GM23338 (cell line): ENCODE data around the gene ZNF687.

Experiments used
- CREB1 ChIP-seq: fragments of 250-450 bp; sonication (Bioruptor Pico); IDR thresholded peaks from 2 replicates; pipeline ENCODE4 v1.5.0; 2020; ENCODE audit warnings: low read depth, mild to moderate bottlenecking, moderate library complexity
- EZH2 ChIP-seq: fragments of 200-600 bp; sonication (generic); IDR thresholded peaks from one replicate; pipeline ENCODE4 v1.8.0; 2017; ENCODE audit warnings: antibody characterized with exemption, mild to moderate bottlenecking, low read depth; ENCODE audit not compliant: unreplicated experiment
- EZH2phosphoT487 ChIP-seq: fragments of 200-600 bp; sonication (generic); IDR thresholded peaks from one replicate; pipeline ENCODE4 v1.8.1; 2018; ENCODE audit warnings: antibody characterized with exemption; ENCODE audit not compliant: unreplicated experiment
- JUNB ChIP-seq: IDR thresholded peaks from one replicate; pipeline ENCODE4 v1.6.1; 2016; ENCODE audit warnings: antibody characterized with exemption; ENCODE audit not compliant: unreplicated experiment
- NANOG ChIP-seq: IDR thresholded peaks from 2 replicates; pipeline ENCODE4 v1.6.1; 2016; ENCODE audit warnings: antibody characterized with exemption, borderline replicate concordance
- POLR2AphosphoS5 ChIP-seq: IDR thresholded peaks from 2 replicates; pipeline ENCODE4 v1.6.1; 2016; ENCODE audit warnings: antibody characterized with exemption, low read depth
- STAT1 ChIP-seq: IDR thresholded peaks from one replicate; pipeline ENCODE4 v1.6.1; 2016; ENCODE audit warnings: antibody characterized with exemption; ENCODE audit not compliant: unreplicated experiment
- ZNF114 ChIP-seq: fragments of 250-450 bp; sonication (Bioruptor Pico); IDR thresholded peaks from 2 replicates; pipeline ENCODE4 v1.5.0; 2020; ENCODE audit warnings: mild to moderate bottlenecking, moderate library complexity
- ZNF331 ChIP-seq: fragments of 250-450 bp; sonication (Bioruptor Pico); IDR thresholded peaks from 2 replicates; pipeline ENCODE4 v1.5.0; 2020; ENCODE audit warnings: low read depth, mild to moderate bottlenecking, moderate library complexity
- TF ChIP-seq, protein P1 (sequence below), 2 experiments: fragments of 200-600 bp in 1 of 2; sonication (generic) in 1 of 2; conservative IDR thresholded peaks; 2 replicates each; pipeline versions ENCODE4 v1.5.1 to v1.6.1; 2016 to 2017; ENCODE audit warnings: antibody characterized with exemption in 2 of 2, low read depth in 2 of 2, mild to moderate bottlenecking in 2 of 2, moderate library complexity in 1 of 2
- TF ChIP-seq, protein P2 (sequence below): IDR thresholded peaks from one replicate; pipeline ENCODE4 v1.6.1; 2018; ENCODE audit warnings: antibody characterized with exemption; ENCODE audit not compliant: unreplicated experiment
- TF ChIP-seq, protein P3 (sequence below): fragments of 250-450 bp; sonication (Bioruptor Pico); IDR thresholded peaks from 2 replicates; pipeline ENCODE4 v1.5.0; 2020; ENCODE audit warnings: mild to moderate bottlenecking, moderate library complexity

- TF ChIP-seq EZH2 (no peak), POLR2AphosphoS5 (no peak), CREB1 (CRISPR knock-in tag) (no peak), EZH2phosphoT487 (no peak), ZNF331 (no peak), JUNB (no peak), STAT1 (no peak), NANOG (no peak), ZNF114 (CRISPR knock-in tag) (no peak)
- TF ChIP-seq, protein P1, sequence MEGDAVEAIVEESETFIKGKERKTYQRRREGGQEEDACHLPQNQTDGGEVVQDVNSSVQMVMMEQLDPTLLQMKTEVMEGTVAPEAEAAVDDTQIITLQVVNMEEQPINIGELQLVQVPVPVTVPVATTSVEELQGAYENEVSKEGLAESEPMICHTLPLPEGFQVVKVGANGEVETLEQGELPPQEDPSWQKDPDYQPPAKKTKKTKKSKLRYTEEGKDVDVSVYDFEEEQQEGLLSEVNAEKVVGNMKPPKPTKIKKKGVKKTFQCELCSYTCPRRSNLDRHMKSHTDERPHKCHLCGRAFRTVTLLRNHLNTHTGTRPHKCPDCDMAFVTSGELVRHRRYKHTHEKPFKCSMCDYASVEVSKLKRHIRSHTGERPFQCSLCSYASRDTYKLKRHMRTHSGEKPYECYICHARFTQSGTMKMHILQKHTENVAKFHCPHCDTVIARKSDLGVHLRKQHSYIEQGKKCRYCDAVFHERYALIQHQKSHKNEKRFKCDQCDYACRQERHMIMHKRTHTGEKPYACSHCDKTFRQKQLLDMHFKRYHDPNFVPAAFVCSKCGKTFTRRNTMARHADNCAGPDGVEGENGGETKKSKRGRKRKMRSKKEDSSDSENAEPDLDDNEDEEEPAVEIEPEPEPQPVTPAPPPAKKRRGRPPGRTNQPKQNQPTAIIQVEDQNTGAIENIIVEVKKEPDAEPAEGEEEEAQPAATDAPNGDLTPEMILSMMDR (conservative IDR thresholded peaks at IDR 0.05; ENCODE audit: low read depth in 2 of 2), result no peak
- TF ChIP-seq, protein P2, sequence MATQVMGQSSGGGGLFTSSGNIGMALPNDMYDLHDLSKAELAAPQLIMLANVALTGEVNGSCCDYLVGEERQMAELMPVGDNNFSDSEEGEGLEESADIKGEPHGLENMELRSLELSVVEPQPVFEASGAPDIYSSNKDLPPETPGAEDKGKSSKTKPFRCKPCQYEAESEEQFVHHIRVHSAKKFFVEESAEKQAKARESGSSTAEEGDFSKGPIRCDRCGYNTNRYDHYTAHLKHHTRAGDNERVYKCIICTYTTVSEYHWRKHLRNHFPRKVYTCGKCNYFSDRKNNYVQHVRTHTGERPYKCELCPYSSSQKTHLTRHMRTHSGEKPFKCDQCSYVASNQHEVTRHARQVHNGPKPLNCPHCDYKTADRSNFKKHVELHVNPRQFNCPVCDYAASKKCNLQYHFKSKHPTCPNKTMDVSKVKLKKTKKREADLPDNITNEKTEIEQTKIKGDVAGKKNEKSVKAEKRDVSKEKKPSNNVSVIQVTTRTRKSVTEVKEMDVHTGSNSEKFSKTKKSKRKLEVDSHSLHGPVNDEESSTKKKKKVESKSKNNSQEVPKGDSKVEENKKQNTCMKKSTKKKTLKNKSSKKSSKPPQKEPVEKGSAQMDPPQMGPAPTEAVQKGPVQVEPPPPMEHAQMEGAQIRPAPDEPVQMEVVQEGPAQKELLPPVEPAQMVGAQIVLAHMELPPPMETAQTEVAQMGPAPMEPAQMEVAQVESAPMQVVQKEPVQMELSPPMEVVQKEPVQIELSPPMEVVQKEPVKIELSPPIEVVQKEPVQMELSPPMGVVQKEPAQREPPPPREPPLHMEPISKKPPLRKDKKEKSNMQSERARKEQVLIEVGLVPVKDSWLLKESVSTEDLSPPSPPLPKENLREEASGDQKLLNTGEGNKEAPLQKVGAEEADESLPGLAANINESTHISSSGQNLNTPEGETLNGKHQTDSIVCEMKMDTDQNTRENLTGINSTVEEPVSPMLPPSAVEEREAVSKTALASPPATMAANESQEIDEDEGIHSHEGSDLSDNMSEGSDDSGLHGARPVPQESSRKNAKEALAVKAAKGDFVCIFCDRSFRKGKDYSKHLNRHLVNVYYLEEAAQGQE, result no peak
- TF ChIP-seq, protein P3, sequence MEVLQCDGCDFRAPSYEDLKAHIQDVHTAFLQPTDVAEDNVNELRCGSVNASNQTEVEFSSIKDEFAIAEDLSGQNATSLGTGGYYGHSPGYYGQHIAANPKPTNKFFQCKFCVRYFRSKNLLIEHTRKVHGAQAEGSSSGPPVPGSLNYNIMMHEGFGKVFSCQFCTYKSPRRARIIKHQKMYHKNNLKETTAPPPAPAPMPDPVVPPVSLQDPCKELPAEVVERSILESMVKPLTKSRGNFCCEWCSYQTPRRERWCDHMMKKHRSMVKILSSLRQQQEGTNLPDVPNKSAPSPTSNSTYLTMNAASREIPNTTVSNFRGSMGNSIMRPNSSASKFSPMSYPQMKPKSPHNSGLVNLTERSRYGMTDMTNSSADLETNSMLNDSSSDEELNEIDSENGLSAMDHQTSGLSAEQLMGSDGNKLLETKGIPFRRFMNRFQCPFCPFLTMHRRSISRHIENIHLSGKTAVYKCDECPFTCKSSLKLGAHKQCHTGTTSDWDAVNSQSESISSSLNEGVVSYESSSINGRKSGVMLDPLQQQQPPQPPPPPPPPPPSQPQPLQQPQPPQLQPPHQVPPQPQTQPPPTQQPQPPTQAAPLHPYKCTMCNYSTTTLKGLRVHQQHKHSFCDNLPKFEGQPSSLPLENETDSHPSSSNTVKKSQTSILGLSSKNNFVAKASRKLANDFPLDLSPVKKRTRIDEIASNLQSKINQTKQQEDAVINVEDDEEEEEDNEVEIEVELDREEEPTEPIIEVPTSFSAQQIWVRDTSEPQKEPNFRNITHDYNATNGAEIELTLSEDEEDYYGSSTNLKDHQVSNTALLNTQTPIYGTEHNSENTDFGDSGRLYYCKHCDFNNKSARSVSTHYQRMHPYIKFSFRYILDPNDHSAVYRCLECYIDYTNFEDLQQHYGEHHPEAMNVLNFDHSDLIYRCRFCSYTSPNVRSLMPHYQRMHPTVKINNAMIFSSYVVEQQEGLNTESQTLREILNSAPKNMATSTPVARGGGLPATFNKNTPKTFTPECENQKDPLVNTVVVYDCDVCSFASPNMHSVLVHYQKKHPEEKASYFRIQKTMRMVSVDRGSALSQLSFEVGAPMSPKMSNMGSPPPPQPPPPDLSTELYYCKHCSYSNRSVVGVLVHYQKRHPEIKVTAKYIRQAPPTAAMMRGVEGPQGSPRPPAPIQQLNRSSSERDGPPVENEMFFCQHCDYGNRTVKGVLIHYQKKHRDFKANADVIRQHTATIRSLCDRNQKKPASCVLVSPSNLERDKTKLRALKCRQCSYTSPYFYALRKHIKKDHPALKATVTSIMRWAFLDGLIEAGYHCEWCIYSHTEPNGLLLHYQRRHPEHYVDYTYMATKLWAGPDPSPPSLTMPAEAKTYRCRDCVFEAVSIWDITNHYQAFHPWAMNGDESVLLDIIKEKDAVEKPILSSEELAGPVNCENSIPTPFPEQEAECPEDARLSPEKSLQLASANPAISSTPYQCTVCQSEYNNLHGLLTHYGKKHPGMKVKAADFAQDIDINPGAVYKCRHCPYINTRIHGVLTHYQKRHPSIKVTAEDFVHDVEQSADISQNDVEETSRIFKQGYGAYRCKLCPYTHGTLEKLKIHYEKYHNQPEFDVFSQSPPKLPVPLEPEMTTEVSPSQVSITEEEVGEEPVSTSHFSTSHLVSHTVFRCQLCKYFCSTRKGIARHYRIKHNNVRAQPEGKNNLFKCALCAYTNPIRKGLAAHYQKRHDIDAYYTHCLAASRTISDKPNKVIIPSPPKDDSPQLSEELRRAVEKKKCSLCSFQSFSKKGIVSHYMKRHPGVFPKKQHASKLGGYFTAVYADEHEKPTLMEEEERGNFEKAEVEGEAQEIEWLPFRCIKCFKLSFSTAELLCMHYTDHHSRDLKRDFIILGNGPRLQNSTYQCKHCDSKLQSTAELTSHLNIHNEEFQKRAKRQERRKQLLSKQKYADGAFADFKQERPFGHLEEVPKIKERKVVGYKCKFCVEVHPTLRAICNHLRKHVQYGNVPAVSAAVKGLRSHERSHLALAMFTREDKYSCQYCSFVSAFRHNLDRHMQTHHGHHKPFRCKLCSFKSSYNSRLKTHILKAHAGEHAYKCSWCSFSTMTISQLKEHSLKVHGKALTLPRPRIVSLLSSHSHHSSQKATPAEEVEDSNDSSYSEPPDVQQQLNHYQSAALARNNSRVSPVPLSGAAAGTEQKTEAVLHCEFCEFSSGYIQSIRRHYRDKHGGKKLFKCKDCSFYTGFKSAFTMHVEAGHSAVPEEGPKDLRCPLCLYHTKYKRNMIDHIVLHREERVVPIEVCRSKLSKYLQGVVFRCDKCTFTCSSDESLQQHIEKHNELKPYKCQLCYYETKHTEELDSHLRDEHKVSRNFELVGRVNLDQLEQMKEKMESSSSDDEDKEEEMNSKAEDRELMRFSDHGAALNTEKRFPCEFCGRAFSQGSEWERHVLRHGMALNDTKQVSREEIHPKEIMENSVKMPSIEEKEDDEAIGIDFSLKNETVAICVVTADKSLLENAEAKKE (CRISPR knock-in tag), result no peak
Measured at GRCh38 chr1:151293093-151293492, 11.0 kb downstream of the ZNF687 start.
